Breast epithelium (tissue), 4 donors: Measurements from ENCODE around the gene TNFAIP8. TPM values are rescaled to one million over a fixed set of nuclear protein-coding genes. Genes with fewer than 3 reads are reported as not detected.

Experiments
- DNase-seq, 2 donors: peaks; one replicate each; pipeline ENCODE4 v3.0.0-alpha.2; 2019; ENCODE audit warnings: low spot score in 2 of 2
- H3K27ac ChIP-seq, 2 donors: fragments of 200-600 bp; sonication (generic) in 1 of 2; one replicate each; pipeline ENCODE4 v1.5.1; 2016 to 2019; ENCODE audit warnings: mild to moderate bottlenecking in 1 of 2
- H3K27me3 ChIP-seq, 2 donors: fragments of 200-600 bp; sonication (generic) in 1 of 2; one replicate each; pipeline versions ENCODE4 v1.5.1 to v1.6.0; 2017 to 2019; ENCODE audit warnings: control low read depth in 1 of 2, mild to moderate bottlenecking in 1 of 2
- H3K36me3 ChIP-seq: fragments of 200-600 bp; one replicate; pipeline ENCODE4 v1.5.1; 2019
- H3K4me1 ChIP-seq, 2 donors: fragments of 200-600 bp; sonication (generic); one replicate each; pipeline ENCODE4 v1.5.1; 2016 to 2019; ENCODE audit warnings: control low read depth in 1 of 2
- H3K4me3 ChIP-seq, 3 donors: fragments of 200-600 bp; sonication (generic); 1 replicate in 2 of 3; 2 replicates in 1 of 3; pipeline ENCODE4 v1.5.1; 2016 to 2019; ENCODE audit warnings: mild to moderate bottlenecking in 3 of 3, moderate library complexity in 2 of 3
- H3K9me3 ChIP-seq, 2 donors: fragments of 200-600 bp; sonication (generic) in 1 of 2; one replicate each; pipeline ENCODE4 v1.5.1; 2016 to 2019; ENCODE audit warnings: control low read depth in 1 of 2
- CTCF ChIP-seq, 3 donors: fragments of 450-650 bp; IDR thresholded peaks; one replicate each; pipeline ENCODE4 v1.5.1; 2016 to 2017; ENCODE audit warnings: antibody characterized with exemption in 3 of 3, mild to moderate bottlenecking in 3 of 3, moderate library complexity in 3 of 3
- POLR2A ChIP-seq: fragments of 450-650 bp; IDR thresholded peaks from one replicate; pipeline ENCODE4 v1.6.1; 2016; ENCODE audit warnings: antibody characterized with exemption, mild to moderate bottlenecking, moderate library complexity
- POLR2AphosphoS5 ChIP-seq, 3 donors: sonication (generic); formaldehyde crosslinking; IDR thresholded peaks; one replicate each; pipeline ENCODE4 v1.6.1; 2017; ENCODE audit warnings: antibody characterized with exemption in 3 of 3
- intact Hi-C: fragments of 100-400 bp; cut with DNase I; formaldehyde crosslinking; loops from one replicate; pipeline ENCODE4 v1.15.1; 2023; ENCODE audit warnings: low total_unique reads
- total RNA-seq, 3 donors: library from RNA; depleted of rRNA; stranded (reverse); fragments of >200 nt; gene quantifications; one replicate each; pipeline ENCODE4 v1.1.0, GENCODE V29; 2016

Gene TNFAIP8
- total RNA-seq, 3 donors from 2014 or later, result 35.4 to 167 (median 37.3) TPM

DNA sequence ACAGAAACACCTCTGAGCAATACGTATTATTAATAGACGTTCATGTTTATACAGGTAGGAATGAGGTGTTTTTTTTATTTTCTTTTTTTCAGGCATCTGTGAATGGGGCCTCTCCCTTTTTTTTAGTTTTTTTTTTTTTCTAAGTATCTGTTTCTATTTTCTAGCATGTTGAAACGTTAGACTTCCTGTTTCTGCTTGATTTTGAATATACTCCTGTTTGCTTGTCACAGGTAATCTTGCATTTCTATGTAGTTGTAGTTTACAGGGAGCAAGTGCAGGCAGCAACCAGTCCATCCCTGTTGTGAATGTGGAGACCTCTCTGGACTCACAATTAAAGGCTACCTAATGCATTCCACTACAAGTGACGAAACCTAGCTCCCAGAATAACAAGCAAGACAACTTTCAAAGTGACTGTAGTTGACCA, 22.8 kb upstream of the TNFAIP8 start:
- intact Hi-C loops, result no loop called here
- Histone ChIP-seq H3K4me3 (no peak overlapping the region), H3K27ac (no peak overlapping the region), H3K36me3 (no peaks in the 10 kb centered on the region), H3K4me1 (peaks cover 0 to 3% of the 10 kb centered on the region in 2 donors), H3K27me3 (no peaks in the 10 kb centered on the region), H3K9me3 (no peaks in the 10 kb centered on the region)
- DNase-seq, result no peak
- TF ChIP-seq CTCF (IDR thresholded peaks at IDR 0.05), result no peak
- no peak for TF ChIP-seq POLR2A
- no peak for TF ChIP-seq POLR2AphosphoS5 (IDR thresholded peaks at IDR 0.05)

GRCh38 chr5:119333421-119333851, 22.4 kb upstream of the TNFAIP8 start:
- Histone ChIP-seq H3K4me1 (peaks cover 0 to 3% of the 10 kb centered on the region in 2 donors), H3K27ac (no peak overlapping the region)
- intact Hi-C loops, result no loop called here

DNA sequence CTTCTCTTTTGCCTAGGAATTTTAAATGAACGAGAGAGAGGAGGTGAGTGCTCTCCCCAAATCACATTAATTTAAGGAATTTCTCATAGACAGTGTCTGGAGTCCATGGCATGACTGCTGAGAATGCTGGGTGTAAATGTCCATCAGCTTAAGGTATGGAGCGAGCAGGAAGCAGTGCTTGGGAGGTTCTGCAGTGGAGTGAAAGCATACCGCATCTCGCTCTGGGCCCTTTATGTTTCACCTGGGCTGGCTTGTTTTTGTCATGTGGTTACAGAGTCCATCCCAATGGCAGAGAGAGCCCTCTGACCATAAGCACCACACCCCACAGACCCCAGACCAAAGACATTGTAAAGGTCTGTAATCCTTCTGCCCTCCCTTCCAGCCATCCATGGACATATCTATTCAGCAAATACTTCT, 20.6 kb upstream of the TNFAIP8 start:
- TF ChIP-seq POLR2AphosphoS5 (IDR thresholded peaks at IDR 0.05) (no peak), POLR2A (no peak), CTCF (IDR thresholded peaks at IDR 0.05) (no peak)
- no peak overlapping the region for H3K27ac ChIP-seq
- no peak overlapping the region for H3K4me3 ChIP-seq
- H3K27me3 ChIP-seq, result no peaks in the 10 kb centered on the region
- no peaks in the 10 kb centered on the region for H3K36me3 ChIP-seq
- intact Hi-C loops, result no loop called here
- no peak for DNase-seq
- peaks cover 0 to 3% of the 10 kb centered on the region in 2 donors for H3K4me1 ChIP-seq
- no peaks in the 10 kb centered on the region for H3K9me3 ChIP-seq

More at GRCh38 chr5:119333421-119333851, 22.4 kb upstream of the TNFAIP8 start:
- no peaks in the 10 kb centered on the region for H3K36me3 ChIP-seq
- TF ChIP-seq POLR2A (no peak), POLR2AphosphoS5 (IDR thresholded peaks at IDR 0.05) (no peak), CTCF (IDR thresholded peaks at IDR 0.05) (no peak)
- no peaks in the 10 kb centered on the region for H3K9me3 ChIP-seq
- H3K27me3 ChIP-seq, result no peaks in the 10 kb centered on the region
- no peak overlapping the region for H3K4me3 ChIP-seq
- DNase-seq, result no peak

- H3K27ac ChIP-seq, result no peak overlapping the region
- intact Hi-C loops, result no loop called here
- H3K27me3 ChIP-seq, result no peaks in the 10 kb centered on the region
- no peaks in the 10 kb centered on the region for H3K9me3 ChIP-seq
- DNase-seq, result no peak
- no peak overlapping the region for H3K4me3 ChIP-seq
- TF ChIP-seq POLR2AphosphoS5 (IDR thresholded peaks at IDR 0.05), result no peak
- TF ChIP-seq POLR2A, result no peak
- TF ChIP-seq CTCF (IDR thresholded peaks at IDR 0.05), result no peak
- H3K36me3 ChIP-seq, result no peaks in the 10 kb centered on the region
- H3K4me1 ChIP-seq, result peaks cover 0 to 3% of the 10 kb centered on the region in 2 donors
Measured at GRCh38 chr5:119336262-119336661, 19.6 kb upstream of the TNFAIP8 start.

DNA sequence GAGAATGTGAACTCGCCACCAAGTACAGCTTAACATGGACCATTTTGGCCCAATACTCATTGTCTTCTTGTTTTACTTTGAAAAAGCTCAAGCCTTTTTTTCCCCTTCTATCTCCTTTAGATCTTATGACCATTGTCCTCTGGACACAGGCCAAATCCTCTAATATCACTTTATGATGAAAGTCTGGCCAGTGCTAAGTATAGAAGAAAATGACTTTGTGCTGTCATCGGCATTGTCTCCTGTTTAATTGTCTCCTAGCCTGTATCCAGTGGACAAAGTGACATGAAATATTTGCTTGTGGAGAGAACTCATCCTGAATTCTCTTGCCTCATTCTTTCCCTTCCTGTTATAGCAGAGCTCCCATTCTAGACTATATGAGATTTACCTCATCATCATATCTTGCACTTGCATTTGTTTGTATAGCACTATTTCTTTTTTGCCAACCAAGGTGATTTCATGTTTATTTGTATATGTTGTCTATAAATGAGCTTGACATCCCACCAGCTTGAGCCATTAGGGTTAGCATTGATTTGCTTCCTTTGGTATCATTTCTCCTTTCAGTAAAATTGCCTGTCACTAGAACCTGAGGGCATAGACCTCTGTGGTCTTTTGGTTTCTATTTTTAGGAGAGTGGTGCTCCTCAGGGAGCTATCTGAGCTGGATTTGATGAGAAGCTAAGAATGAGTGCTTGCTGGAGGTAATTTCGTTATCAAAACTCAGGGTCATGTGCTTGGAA, 18.8 kb upstream of the TNFAIP8 start:
- Histone ChIP-seq H3K4me3 (no peak overlapping the region), H3K27ac (no peak overlapping the region), H3K9me3 (no peaks in the 10 kb centered on the region), H3K4me1 (peaks cover 0 to 3% of the 10 kb centered on the region in 2 donors), H3K36me3 (no peaks in the 10 kb centered on the region), H3K27me3 (no peaks in the 10 kb centered on the region)
- intact Hi-C loops, result no loop called here
- no peak for DNase-seq
- no peak for TF ChIP-seq POLR2AphosphoS5 (IDR thresholded peaks at IDR 0.05)
- no peak for TF ChIP-seq POLR2A
- no peak for TF ChIP-seq CTCF (IDR thresholded peaks at IDR 0.05)
